ENCODE data around the gene LRFN2. TPM values are rescaled to one million over a fixed set of nuclear protein-coding genes. Genes with fewer than 3 reads are reported as not detected.

Gene LRFN2
- total RNA-seq, 1 experiment from 2014 or later, result not detected

DNA sequence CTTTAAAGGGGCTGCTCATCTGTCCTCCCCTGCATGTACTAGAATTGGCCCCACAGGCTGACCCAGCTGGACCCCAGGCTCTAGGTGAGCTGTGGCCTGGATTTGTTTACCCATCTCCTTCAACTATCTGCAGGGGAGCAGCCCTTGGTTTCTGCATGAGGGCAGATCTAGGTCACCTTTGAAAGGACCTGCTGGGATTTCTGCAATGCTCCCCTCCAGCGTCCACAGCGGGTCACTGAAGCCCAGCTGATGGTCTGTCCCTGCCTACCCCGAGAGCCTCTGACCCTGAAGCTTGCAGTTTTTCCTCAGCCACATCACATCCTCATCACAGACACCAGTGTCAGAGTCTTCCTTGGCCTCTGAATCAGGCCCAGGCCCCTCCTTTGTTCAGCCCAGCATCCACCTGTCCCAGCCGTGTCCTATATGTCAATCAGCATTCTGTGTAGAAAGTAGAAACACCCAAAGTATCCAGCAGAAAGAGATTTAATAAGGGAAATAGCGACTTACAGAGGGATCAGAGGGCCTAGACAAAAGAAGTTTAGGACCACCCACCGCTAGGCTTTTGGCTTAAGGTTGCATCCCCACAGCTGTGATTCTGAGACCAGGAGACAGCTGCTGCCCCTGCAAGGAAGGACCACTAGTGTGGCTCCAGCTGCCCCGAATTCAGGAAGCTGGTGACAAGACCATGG is 243.1 kb downstream of the LRFN2 start:
- in situ Hi-C loops (cut with HindIII; ENCODE audit: low pct_unique_long_range_greater_than_20kb, low sequenced_read_pairs), result no loop called here

DNA sequence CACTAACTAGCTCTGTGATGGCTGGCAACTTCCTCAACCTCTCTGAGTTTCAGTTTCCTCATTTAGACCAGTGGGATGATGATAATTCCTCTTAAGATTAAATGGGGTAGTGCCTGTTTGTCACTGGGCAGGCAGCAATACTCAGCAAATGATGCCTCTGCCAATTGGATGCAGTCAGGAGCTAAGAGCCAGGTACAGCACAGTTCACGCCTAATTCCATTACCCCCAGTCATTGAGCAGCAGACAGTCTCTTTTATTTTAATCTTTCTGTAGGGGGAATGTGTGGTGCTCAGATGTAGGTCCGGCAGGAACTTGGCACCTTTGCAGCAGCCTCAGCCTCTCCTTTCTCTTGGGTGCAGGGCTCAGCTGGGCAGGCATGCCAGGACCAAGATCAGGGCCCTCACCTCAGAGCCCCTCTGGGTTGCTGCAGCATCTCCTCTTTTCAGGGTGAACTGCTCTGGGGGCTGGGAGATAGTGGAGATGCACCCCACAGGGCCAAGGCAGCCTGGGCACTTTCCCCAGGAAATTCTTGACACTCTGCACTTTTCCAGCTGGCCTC is 243.8 kb downstream of the LRFN2 start:
- no peak for DNase-seq (ENCODE audit: low read depth, low spot score)
- in situ Hi-C loops (cut with HindIII; ENCODE audit: low pct_unique_long_range_greater_than_20kb, low sequenced_read_pairs), result no loop called here

More for the DNA sequence above, 243.1 kb downstream of the LRFN2 start:
- DNase-seq (ENCODE audit: low read depth, low spot score), result no peak

DNA sequence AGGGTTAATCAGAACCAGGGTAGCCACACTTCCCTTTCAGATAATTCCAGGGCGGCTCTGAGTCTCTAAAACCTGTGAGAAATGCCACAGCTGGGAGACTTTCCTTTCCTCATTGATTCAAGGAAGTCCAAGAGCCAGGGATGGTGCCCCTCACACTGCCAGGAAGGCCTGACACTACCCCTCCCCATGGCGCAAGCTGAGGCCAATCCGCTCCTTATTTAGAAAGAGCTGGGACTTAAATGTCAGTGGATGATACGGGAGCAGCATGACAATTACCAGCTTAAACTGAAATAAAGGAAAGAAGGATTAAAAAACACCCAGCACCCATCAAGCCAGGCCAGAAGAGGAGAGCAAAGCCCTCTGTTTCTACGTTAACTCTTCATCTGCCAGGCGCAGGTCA is 244.4 kb downstream of the LRFN2 start:
- in situ Hi-C loops (cut with HindIII; ENCODE audit: low pct_unique_long_range_greater_than_20kb, low sequenced_read_pairs), result no loop called here
- no peak for DNase-seq (ENCODE audit: low read depth, low spot score)

DNA sequence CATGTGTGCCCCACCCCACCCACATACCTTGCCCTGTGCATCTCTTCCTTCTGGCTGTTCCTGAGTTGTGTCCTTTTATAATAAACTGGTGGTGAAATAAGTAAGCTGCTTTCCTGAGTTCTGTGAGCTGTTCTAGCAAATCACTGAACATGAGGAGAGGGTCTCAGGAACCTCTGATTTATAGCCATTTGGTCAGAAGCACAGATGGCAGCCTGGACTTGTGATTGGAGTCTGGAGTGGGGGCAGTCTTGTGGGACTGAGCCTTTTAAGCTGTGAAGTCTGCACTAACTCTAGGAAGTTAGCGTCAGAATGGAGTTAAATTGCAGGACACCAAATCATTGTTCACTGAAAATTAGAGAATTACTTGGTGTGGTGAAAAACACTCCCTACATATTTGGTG is 245.4 kb downstream of the LRFN2 start:
- in situ Hi-C loops (cut with HindIII; ENCODE audit: low pct_unique_long_range_greater_than_20kb, low sequenced_read_pairs), result no loop called here
- no peak for DNase-seq (ENCODE audit: low read depth, low spot score)

Small RNAs within 50 kb of the gene (small RNA-seq; reads per million reads assigned to genes)
- 0 reads per million in 2 experiments for gene RNU6-250P
